ENCODE results near the gene CRYL1. TPM values are rescaled to one million over a fixed set of nuclear protein-coding genes. Genes with fewer than 3 reads are reported as not detected.

The CRYL1 gene
- total and polyA plus RNA-seq, 2 of the 4 experiments (the other 2 are of a cell fraction): 11.7 to 16.4 TPM

DNA sequence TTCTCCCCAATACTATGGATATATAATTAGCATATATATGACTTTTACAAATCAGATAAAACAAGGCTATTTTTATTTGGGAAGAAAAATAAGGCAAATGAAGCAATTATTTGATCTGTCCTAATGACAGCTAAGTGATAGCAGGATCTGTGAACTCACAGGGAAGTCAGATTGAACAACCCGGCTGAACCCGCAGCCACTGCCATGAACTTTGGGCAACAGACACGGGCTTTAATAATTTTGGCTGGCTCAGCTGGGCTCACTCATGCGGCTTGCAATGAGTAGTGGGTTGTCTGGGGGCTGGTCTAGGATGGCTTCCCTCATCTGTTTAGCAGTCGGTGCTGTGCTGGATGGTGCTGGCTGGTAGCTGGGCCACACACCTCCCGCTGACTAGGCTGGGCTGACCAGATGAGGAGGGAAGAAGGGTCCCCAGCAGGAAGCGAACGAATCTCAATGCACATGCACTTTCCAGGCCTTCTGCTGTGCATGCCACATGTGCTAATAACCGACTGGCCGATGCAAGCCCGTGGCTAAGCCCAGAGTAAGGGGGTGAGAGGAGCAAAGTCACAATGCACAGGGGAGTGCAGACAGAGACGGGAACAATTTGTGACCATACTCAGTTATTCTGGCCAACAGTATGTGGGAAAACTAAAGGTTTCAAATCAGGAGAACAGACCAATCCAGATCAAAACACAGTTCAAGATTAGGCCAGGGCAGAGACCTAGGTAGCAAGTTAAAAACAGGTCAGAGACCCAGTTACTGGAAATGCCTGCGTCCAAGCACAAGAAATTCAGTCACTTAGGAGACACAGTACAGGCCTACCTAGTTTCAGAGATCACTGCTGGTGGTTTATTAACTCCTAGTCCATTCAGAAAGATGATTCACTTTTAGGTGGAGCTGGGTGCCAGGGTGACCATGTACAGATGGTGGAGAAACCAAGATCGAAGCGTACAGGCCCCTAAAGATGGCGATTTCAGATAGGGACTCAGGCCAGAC lies 22.3 kb downstream of the CRYL1 start (continued):
- TF ChIP-seq RFX5 (IDR thresholded peaks at IDR 0.05; ENCODE audit: low read depth, low read length) (no peak), MAFK (IDR thresholded peaks at IDR 0.05; ENCODE audit: low read depth, low read length) (no peak)

DNA sequence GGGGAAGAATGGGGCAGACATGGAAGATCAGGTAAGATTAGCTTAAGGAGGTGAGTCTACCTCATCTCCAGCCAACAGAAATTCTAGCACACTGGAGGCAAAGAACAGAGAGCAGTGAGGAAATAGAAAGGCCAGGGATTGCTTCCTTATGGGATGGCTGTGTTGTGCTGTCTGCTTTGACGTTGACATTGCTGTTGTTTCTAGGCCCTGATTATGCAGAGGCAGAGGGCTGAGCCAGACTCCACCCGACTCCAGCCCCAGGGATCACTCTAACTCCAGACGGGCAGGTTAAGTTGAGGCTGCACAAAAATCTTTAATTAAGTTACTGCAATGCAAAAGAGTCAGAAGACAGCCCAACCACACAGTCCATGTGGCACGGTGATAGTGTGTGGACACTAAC lies 24.1 kb downstream of the CRYL1 start:
- no CpG with 5 or more reads among the region's 4 CpGs for WGBS, 2 experiments (ENCODE audit: extremely low coverage in 2 of 2, insufficient read length in 1 of 2)
- Histone ChIP-seq H2BK15ac (ENCODE audit: low read depth, low read length) (no peak overlapping the region), H3K23ac (ENCODE audit: low read depth, low read length) (no peak overlapping the region), H3K14ac (replicated peaks; ENCODE audit: low read depth, low read length) (no peak overlapping the region), H3K36me3 (ENCODE audit: control insufficient read depth, insufficient read depth, low read length) (0 out of 2 replicates have a peak, but pooled peaks cover 2% of the 10 kb centered on the region), H4K5ac (ENCODE audit: low read depth, low read length) (no peak overlapping the region), H3K4ac (ENCODE audit: low read depth, low read length) (no peak overlapping the region), H3K4me3 (ENCODE audit: insufficient read depth, low read depth, low read length) (no peak overlapping the region), H2BK20ac (ENCODE audit: low read depth, low read length) (no peak overlapping the region), H3K4me1 (ENCODE audit: control insufficient read depth, insufficient read depth, low read length) (no peaks in the 10 kb centered on the region), H3K27ac (ENCODE audit: insufficient read depth, low read length) (no peak overlapping the region), H3K27me3 (ENCODE audit: control insufficient read depth, insufficient read depth, low read length) (no peaks in the 10 kb centered on the region), H3K56ac (ENCODE audit: extremely low read depth, insufficient read depth, low read length) (no peak overlapping the region), H2BK5ac (ENCODE audit: low read depth, low read length, poor library complexity, severe bottlenecking) (no peak overlapping the region), H3K18ac (ENCODE audit: low read depth, low read length) (no peak overlapping the region), H3K9ac (ENCODE audit: low read depth, low read length) (no peak overlapping the region), H2AK9ac (replicated peaks; ENCODE audit: low read depth, low read length, poor library complexity) (no peak overlapping the region), H3K9me3 (ENCODE audit: control insufficient read depth, insufficient read depth, low read length) (peaks cover 2% of the 10 kb centered on the region; the same call in 1 of the 2 replicates), H2AFZ (replicated peaks; ENCODE audit: low read length, poor library complexity) (no peak overlapping the region), H3K79me1 (ENCODE audit: low read depth in 1 of 2, low read length in 2 of 2) (no peaks in the 10 kb centered on the region), H3K9me1 (ENCODE audit: insufficient read depth, low read length) (peaks cover 6% of the 10 kb centered on the region; the same call in 1 of the 2 replicates), H2BK120ac (ENCODE audit: low read depth, low read length) (no peak overlapping the region), H3K4me2 (ENCODE audit: low read depth, low read length) (no peak overlapping the region), H4K91ac (ENCODE audit: insufficient read depth, low read depth, low read length) (no peak overlapping the region), H4K8ac (ENCODE audit: low read depth in 2 of 2, low read length in 2 of 2) (no peak overlapping the region), H4K20me1 (ENCODE audit: insufficient read depth, low read length) (no peaks in the 10 kb centered on the region), H2AK5ac (ENCODE audit: low read depth, low read length) (no peak overlapping the region)
- no peak for ATAC-seq (ENCODE audit: low read depth)
- ChIA-PET POLR2A (ENCODE audit: unreplicated experiment) (no interaction called here), CTCF (interaction anchor here (0.5 kb wide), 1 partner anchor 108 kb away, joined by 3 read pairs; no protein-coding TSS in a partner anchor)
- DNase-seq: no peak
- dilution Hi-C loops (cut with HindIII; ENCODE audit: low sequenced_read_pairs, unreplicated experiment) (no loop called here), in situ Hi-C loops (cut with MboI; ENCODE audit: low sequenced_read_pairs) (loop anchor here (10.0 to 25.0 kb wide), 2 partner anchors 203 to 986 kb away; partner anchors contain the start of gene IL17D), intact Hi-C loops (cut with micrococcal nuclease) (no loop called here)
- no TSS peak for BruUV-seq (replicated peaks)
- TF ChIP-seq FOS (IDR thresholded peaks at IDR 0.05; ENCODE audit: low read depth, low read length): no peak
- TF ChIP-seq RAD21 (IDR thresholded peaks at IDR 0.05; ENCODE audit: low read length): no peak
- TF ChIP-seq MAFK (IDR thresholded peaks at IDR 0.05; ENCODE audit: low read depth, low read length): no peak
- TF ChIP-seq, protein P1, sequence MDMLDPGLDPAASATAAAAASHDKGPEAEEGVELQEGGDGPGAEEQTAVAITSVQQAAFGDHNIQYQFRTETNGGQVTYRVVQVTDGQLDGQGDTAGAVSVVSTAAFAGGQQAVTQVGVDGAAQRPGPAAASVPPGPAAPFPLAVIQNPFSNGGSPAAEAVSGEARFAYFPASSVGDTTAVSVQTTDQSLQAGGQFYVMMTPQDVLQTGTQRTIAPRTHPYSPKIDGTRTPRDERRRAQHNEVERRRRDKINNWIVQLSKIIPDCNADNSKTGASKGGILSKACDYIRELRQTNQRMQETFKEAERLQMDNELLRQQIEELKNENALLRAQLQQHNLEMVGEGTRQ (IDR thresholded peaks at IDR 0.05; ENCODE audit: low read depth, low read length): no peak
- TF ChIP-seq RFX5 (IDR thresholded peaks at IDR 0.05; ENCODE audit: low read depth, low read length): no peak
- TF ChIP-seq BHLHE40 (IDR thresholded peaks at IDR 0.05; ENCODE audit: low read depth, low read length): no peak
- TF ChIP-seq CEBPB (IDR thresholded peaks at IDR 0.05; ENCODE audit: low read depth, low read length): no peak
- TF ChIP-seq NFE2L2 (IDR thresholded peaks at IDR 0.05; ENCODE audit: low read depth, low read length): no peak
- TF ChIP-seq POLR2A (IDR thresholded peaks at IDR 0.05; ENCODE audit: low read depth, low read length): no peak
- TF ChIP-seq, protein P2, sequence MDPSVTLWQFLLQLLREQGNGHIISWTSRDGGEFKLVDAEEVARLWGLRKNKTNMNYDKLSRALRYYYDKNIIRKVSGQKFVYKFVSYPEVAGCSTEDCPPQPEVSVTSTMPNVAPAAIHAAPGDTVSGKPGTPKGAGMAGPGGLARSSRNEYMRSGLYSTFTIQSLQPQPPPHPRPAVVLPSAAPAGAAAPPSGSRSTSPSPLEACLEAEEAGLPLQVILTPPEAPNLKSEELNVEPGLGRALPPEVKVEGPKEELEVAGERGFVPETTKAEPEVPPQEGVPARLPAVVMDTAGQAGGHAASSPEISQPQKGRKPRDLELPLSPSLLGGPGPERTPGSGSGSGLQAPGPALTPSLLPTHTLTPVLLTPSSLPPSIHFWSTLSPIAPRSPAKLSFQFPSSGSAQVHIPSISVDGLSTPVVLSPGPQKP (IDR thresholded peaks at IDR 0.05; ENCODE audit: borderline replicate concordance, low read depth, low read length): no peak
- no peak for TF ChIP-seq SMC3 (IDR thresholded peaks at IDR 0.05; ENCODE audit: low read depth, low read length)
- no peak for TF ChIP-seq CHD1 (IDR thresholded peaks at IDR 0.05; ENCODE audit: low read depth, low read length)
- no peak for TF ChIP-seq MAZ (IDR thresholded peaks at IDR 0.05; ENCODE audit: borderline replicate concordance, low read depth, low read length)
